ENCODE data around the gene LRRK1. TPM values are rescaled to one million over a fixed set of nuclear protein-coding genes. Genes with fewer than 3 reads are reported as not detected.

The LRRK1 gene
- total RNA-seq, 1 experiment from 2014 or later: 7.0 TPM

- no peak for TF ChIP-seq CTCF (conservative IDR thresholded peaks at IDR 0.05; ENCODE audit: low read depth, low read length)
- no peak for TF ChIP-seq EZH2phosphoT487 (IDR thresholded peaks at IDR 0.05; ENCODE audit: borderline replicate concordance, low read length)
- TF ChIP-seq EZH2 (IDR thresholded peaks at IDR 0.05; ENCODE audit: low read length, unreplicated experiment): no peak
- ATAC-seq: peak; percentile 82
Observed at GRCh38 chr15:100986158-100986896, 67.2 kb downstream of the LRRK1 start.

GRCh38 chr15:100987143-100987542 lies 68.0 kb downstream of the LRRK1 start:
- POLR2A ChIA-PET (ENCODE audit: unreplicated experiment): no interaction called here

More at GRCh38 chr15:100986158-100986896, 67.2 kb downstream of the LRRK1 start:
- Histone ChIP-seq H3K36me3 (ENCODE audit: low read depth, low read length) (no peaks in the 10 kb centered on the region), H3K79me2 (ENCODE audit: low read length) (no peaks in the 10 kb centered on the region), H3K27ac (ENCODE audit: low read length) (no peak overlapping the region), H3F3A (ENCODE audit: low read length, unreplicated experiment) (no peaks in the 10 kb centered on the region), H2AFZ (ENCODE audit: low read length) (no peak overlapping the region), H3K4me3 (ENCODE audit: low read length) (no peak overlapping the region), H3K9me2 (replicated peaks; ENCODE audit: low read length) (no peaks in the 10 kb centered on the region), H3K9me3 (ENCODE audit: low read length) (no peaks in the 10 kb centered on the region), H3K9ac (ENCODE audit: low read length) (no peak overlapping the region), H3K4me1 (ENCODE audit: insufficient read depth, low read length) (no peaks in the 10 kb centered on the region), H3K4me2 (ENCODE audit: low read length) (peak overlapping the region; percentile 26; the same call in 1 of the 2 replicates), H4K20me1 (ENCODE audit: low read length) (no peaks in the 10 kb centered on the region), H3K27me3 (ENCODE audit: low read length) (no peaks in the 10 kb centered on the region)
- intact Hi-C loops (cut with micrococcal nuclease): no loop called here
- no TSS peak for BruUV-seq (replicated peaks)
- ChIA-PET POLR2A (ENCODE audit: unreplicated experiment) (no interaction called here), CTCF (no interaction called here)
- peak; percentile 28 for DNase-seq

More at GRCh38 chr15:100987143-100987542, 68.0 kb downstream of the LRRK1 start:
- TF ChIP-seq EZH2 (IDR thresholded peaks at IDR 0.05; ENCODE audit: low read length, unreplicated experiment) (no peak), EZH2phosphoT487 (IDR thresholded peaks at IDR 0.05; ENCODE audit: borderline replicate concordance, low read length) (no peak), CTCF (conservative IDR thresholded peaks at IDR 0.05; ENCODE audit: low read depth, low read length) (no peak)
- intact Hi-C loops (cut with micrococcal nuclease): no loop called here
- Histone ChIP-seq H3K4me3 (ENCODE audit: low read length) (no peak overlapping the region), H3K27ac (ENCODE audit: low read length) (no peak overlapping the region), H3F3A (ENCODE audit: low read length, unreplicated experiment) (no peaks in the 10 kb centered on the region), H3K9me2 (replicated peaks; ENCODE audit: low read length) (no peaks in the 10 kb centered on the region), H3K4me2 (ENCODE audit: low read length) (no peak overlapping the region), H3K9me3 (ENCODE audit: low read length) (no peaks in the 10 kb centered on the region), H3K36me3 (ENCODE audit: low read depth, low read length) (no peaks in the 10 kb centered on the region), H3K9ac (ENCODE audit: low read length) (no peak overlapping the region), H2AFZ (ENCODE audit: low read length) (no peak overlapping the region), H3K79me2 (ENCODE audit: low read length) (no peaks in the 10 kb centered on the region), H3K27me3 (ENCODE audit: low read length) (no peaks in the 10 kb centered on the region), H3K4me1 (ENCODE audit: insufficient read depth, low read length) (no peaks in the 10 kb centered on the region), H4K20me1 (ENCODE audit: low read length) (no peaks in the 10 kb centered on the region)
- ATAC-seq (no peak), DNase-seq (no peak)
- no TSS peak for BruUV-seq (replicated peaks)
- CTCF ChIA-PET: no interaction called here
